ENCODE data around the gene CLDN5. TPM values are rescaled to one million over a fixed set of nuclear protein-coding genes. Genes with fewer than 3 reads are reported as not detected.

CLDN5 gene
- total RNA-seq, 1 donor from 2014 or later: 1,795 TPM

DNA sequence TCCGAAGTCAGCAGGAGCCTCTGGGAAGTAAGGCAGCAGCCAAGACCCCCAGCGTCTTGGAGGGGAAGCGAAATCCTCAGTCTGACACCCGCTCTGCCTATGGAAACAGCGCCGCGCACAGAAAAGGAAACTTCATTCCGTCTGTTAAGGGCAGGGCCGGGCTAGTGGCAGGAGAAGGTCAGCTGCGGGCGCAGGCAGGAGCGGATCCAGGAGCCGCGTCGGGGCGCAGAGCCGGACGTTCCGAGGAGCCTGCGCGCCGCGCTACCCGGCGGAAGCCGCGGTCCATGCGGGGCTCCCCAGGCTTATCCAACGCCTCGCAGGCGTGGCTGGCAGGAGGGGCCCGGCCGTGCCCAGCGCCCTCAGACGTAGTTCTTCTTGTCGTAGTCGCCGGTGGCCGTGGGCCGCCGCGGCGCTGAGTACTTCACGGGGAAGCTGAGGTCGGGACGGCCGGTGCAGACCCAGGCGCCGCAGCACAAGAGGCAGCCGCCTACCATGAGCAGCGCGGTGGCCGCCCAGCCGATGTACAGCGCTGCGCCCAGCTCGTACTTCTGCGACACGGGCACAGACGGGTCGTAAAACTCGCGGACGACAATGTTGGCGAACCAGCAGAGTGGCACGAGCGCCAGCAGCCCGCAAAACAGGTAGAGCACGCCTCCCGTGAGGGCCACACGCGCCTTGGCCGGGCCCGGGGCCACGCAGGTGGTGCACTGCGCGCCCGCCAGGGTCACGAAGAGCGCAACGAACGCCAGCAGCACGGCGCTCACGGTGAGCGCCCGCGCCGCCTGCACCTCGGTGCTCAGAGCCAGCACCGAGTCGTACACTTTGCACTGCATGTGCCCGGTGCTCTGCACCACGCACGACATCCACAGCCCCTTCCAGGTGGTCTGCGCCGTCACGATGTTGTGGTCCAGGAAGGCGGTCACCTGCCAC lies 705 bp downstream of the CLDN5 start:
- no peak for DNase-seq (ENCODE audit: extremely low read depth, low read depth, low spot score)

- DNase-seq (ENCODE audit: extremely low read depth, low read depth, low spot score): no peak
Measured at GRCh38 chr22:19522881-19523239, 1.4 kb downstream of the CLDN5 start.

DNA sequence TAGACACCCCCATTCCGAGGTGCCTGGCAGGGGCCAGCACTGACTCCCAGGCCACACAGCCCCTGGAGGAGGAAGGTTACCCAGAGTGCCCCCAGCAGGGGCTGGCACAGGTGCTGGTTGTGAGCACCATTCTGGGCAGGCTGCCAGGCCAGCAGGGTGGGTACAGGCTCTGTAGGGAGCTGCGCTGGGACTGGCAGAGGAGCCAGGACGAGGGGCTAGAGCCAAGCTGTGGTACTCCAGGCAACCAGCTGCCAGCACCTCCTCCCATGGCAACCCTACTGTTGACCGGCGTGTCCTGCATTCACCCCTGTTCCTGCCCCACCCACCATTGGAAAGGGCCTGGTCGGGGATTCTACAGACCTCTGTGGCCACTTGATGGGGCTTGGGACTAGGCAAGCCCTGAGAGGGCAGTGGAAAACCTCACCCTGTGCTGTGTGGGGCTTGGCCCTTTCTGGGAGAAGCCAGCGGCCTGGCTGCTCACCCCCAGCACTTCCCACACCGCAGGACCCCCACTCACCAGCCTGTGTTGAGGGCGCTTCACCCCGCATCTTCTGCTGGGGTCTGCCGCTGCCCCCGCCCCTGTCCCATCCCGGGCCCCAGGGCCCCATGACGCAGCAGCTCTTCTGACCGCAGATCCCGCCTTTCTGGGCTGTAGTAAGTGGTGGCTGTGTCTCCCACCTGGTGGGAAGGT lies 1.9 kb downstream of the CLDN5 start:
- no peak for DNase-seq (ENCODE audit: extremely low read depth, low read depth, low spot score)

DNA sequence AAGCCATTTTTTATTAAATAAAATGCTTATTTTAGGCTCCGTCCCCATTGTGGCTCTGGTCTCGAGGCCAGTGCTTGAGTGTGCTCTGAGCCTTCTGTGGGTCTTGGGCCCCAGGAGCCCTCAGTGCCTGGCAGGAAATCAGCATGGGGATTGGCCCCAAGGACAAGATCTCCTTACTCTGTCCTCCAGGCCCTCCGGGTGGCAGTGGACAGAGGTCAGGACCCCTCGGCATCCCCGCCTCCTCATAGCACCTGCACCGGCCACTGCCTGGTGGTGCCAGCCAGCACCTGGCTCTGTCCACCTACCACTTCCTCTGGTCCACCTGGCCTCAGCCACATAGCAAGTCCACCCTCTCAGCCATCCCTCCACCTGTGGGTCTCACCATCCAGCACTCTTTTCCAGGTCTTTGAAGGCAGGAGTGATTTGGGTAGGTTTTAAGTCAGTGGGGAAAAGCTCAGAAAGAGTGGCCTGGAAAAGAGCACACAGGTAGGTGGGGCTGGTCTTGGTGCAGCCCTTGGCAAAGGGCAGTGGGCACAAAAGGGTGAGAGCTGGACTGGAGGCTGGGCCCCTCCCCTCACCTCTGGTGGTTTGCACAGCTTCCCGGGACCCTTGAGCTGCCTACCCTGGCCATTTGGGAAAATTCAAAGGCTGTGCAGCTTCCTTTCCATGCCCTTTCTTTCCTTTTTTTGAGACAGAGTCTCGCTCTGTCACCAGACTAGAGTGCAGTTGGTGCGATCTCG lies 3.5 kb downstream of the CLDN5 start:
- DNase-seq (ENCODE audit: extremely low read depth, low read depth, low spot score): no peak

DNA sequence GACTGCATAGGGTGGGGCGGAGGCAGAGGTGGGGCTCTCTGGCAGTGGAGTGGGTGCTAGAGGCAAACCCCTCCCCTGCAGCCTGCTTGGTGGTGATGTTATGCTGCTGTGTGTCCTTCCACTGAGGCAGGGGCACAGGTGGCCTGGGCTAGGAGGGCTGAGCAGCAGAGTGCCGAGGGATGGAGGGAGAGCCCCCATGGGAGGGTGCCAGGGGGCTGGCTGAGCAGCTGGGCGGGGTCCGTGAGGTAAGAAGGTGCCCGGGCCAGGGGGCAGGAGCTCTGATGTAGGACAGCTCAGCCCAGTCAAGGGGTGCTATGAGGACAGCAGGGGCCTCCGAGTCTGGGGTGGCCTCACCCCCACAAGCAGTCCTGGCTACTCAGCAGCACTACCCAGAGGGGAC lies 4.2 kb downstream of the CLDN5 start:
- no peak for DNase-seq (ENCODE audit: extremely low read depth, low read depth, low spot score)

DNA sequence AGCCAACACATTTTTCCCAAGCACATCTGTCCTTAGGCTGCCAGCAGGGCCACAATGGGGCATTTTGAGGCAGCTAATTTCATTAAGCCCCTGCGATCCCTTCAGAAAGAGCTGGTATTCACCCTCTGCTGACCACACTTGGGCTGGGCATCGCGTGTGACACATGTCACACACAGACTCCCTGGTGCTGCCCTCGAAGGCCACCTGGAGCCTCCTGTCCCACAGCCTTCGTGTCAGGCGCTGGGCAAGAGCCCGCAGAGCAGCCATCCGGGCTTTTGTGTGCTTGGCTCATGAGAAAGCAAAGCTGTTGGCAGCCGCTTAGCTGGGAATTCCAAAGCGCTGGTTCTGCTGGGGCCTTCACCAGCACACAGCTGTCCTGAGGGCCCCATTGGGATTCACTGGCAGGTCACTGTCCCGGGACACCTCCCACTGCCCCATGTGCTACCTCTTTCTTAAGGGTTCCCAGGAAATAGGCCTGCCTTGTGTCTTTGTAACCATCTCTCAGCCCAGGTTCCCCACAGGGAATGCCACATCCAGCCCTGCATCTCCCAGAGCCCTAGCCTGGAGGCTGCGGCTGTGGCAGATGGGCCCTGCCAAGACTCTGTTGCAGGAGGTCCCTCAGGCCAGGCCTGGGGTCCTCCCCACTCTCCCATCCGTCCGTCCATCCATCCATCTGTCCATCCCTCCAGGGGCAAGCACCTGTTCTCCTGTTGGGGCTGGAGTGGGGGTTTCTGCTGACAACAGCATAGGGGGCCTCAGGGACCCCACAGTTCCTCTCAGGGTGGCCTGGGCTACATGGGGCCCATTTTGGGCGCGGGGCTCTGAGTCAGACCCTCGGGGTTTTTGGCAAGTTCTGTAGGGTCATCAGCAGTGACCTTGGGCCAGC lies 4.9 kb downstream of the CLDN5 start:
- no peak for DNase-seq (ENCODE audit: extremely low read depth, low read depth, low spot score)

DNA sequence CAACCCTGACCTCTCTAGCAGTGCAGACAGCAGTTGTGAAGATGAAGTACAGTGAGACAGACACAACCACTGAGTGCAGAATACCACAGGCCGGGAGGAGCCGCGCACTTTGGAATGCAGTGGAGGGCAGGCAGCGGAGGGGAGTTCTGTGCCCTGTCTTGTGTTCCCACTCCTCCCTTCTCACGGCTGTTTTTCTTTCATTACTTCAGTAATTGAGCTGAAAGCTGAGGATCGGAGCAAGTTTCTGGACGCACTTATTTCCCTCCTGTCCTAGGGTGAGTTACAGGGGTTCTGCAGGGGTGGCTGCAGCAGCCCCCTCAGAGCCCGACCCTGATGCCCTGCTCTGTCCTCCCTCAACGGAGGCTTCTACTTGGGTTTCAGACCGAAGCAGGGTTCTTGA lies 5.6 kb downstream of the CLDN5 start:
- DNase-seq (ENCODE audit: extremely low read depth, low read depth, low spot score): no peak

GRCh38 chr22:19517919-19518611 lies 6.1 kb downstream of the CLDN5 start:
- DNase-seq (ENCODE audit: extremely low read depth, low read depth, low spot score): no peak

DNA sequence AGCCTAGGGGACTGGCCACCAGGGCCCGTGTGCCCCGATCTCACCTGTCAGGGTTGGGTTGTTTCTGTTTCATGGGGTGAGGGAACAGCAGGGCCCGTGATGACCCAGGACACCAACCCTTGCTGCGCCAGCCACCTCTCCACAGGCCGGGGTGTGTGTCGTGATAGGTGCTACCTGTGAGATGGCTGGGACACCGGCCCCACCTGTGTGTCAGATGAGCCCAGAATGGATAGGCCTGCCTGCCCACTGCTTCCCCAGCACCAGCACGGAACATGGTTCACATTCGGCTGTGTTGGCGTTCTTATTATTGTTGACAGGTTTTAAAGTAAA lies 7.1 kb downstream of the CLDN5 start:
- no peak for DNase-seq (ENCODE audit: extremely low read depth, low read depth, low spot score)

DNA sequence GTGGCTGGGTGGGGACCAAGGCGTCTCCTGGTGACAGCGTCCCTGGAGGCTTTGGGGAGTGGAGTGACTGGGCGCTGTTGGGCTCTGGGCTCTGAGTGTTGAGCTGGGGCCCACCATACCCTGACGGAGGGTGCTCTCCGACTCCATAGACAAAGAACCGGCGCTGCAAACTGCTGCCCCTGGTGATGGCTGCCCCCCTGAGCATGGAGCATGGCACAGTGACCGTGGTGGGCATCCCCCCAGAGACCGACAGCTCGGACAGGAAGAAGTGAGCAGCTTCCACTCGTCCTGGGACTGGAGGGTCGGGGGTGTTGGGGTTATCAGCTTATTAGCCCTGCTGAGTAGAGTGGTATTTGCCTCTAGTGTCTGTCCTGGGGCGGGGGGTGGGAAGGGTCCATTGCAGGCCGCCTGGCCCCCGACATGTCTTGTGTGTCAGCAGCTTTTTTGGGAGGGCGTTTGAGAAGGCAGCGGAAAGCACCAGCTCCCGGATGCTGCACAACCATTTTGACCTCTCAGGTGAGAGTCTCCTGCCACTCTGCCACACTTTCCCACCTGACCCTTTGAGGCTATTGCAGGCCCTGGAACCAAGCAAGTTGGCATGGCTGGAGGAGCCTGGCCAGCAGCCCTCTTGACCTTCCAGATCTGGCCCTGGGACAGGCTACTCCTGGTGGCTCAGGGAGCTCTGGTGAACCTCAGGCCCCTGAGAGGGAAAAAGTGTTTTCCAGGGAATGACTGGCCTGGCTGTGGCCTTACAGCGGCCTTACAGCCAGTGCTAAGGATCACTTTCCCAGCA lies 7.6 kb downstream of the CLDN5 start:
- DNase-seq (ENCODE audit: extremely low read depth, low read depth, low spot score): no peak

DNA sequence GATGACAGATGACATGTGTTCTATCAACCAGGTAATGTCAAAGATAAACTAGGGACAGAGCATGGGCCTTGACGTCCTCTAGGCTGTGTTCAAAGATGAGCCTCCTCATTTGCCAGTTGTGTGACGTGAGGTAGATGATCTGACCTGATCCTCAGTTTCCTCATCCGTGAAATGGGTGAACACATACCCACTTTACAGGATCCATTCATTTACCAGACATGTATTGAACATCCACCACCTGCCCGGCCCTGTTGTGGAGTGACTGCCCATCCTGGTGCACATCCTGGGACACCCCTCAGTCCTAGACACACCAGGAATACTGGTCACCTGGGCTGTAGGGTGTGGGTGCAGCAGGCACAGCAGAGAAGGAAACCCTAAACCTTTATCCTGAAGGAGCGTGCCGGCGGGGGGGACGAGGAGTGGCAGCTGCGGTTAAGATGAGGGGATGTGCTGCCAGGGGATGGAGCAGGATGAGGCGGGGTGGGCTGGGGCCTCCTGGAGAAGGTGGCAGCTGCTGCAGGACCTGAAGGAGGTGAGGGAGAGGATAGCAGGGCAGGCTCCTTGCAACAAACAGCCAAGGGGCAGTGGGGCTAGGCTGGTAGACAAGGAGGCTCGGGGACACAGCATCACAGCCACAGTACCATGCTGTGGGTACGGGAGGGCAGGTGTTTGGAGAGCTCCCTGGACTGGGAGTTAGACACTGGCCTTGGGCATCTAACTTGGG lies 8.4 kb downstream of the CLDN5 start:
- no peak for DNase-seq (ENCODE audit: extremely low read depth, low read depth, low spot score)

- no peak for DNase-seq (ENCODE audit: extremely low read depth, low read depth, low spot score)
Measured at GRCh38 chr22:19514831-19515565, 9.2 kb downstream of the CLDN5 start.

DNA sequence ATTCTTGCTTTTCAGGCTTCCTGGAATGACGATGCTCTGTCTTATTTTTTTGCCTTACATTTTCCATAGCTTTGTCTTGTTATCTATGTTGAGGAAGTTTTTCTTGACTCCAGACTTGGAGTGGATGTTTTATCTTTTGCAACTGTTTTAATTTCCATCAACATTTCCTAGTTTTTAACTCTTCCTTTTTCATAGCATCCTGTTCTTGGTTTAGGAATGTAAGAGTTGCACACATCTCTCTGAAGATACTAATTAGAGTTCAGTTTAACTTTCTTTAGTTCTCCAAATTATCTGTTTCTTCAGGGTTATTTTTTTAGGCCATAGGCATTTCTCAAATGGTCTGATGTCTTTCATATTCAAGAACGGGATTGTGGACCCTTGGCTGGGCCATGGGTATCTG lies 10.4 kb downstream of the CLDN5 start:
- DNase-seq (ENCODE audit: extremely low read depth, low read depth, low spot score): no peak

DNA sequence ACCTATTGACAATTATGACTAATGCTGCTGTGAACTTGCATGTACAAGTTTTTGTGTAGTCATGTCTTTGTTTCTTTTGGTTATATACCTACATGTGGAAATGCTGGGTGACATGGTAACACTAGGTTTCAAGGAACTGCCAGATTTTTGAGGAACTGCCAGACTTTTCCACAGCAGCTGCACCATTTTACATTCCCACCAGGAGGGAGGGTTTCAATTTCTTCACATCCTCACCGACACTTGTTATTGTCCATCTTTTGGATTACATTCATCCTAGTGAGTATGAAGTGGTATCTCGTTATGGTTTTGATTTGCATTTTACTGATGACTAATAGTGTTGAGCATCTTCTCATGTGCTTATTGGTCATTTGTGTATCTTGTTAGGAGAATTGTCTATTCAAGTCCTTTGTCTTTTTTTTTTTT lies 13.3 kb downstream of the CLDN5 start:
- DNase-seq (ENCODE audit: extremely low read depth, low read depth, low spot score): no peak

GRCh38 chr22:19509923-19510322 lies 14.3 kb downstream of the CLDN5 start:
- no peak for DNase-seq (ENCODE audit: extremely low read depth, low read depth, low spot score)

GRCh38 chr22:19509191-19509590 lies 15.0 kb downstream of the CLDN5 start:
- DNase-seq (ENCODE audit: extremely low read depth, low read depth, low spot score): no peak

DNA sequence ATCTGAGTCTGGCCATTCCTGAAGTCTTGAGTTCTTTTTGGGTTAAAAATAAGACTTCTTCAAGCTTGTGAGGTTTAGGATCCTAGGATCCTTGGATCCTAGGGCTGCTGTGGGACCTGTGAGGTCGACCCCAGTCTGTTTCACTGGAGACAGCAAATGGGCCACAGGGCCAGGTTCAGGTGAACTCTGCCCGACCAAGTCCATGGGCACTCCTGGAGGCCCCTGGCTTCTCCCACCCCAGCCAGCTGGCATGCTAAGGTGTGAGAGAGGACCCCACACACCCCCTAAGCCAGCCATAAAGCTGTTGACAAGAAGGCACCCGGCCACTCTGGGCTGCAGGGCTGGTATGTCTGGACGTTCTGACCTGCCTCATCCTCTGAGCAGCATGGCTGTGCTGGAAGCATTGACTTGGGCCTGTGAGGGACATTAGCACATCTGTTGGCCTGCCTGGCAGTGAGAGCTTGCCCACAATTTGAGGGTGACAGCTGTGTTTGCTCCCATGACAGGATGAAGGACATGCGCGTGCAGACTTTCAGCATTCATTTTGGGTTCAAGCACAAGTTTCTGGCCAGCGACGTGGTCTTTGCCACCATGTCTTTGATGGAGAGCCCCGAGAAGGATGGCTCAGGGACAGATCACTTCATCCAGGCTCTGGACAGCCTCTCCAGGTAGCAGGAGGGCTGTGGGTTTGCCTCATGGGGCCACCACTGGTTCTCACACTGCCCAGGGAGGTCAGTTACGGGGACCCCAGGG lies 16.0 kb downstream of the CLDN5 start:
- no peak for DNase-seq (ENCODE audit: extremely low read depth, low read depth, low spot score)

Measured in glomerular endothelial cell (primary cell).